ENCODE measurements around the gene NKX1-2.
"Not testable (repeated sequence)": the region's sequence is repeated elsewhere in the genome, so short reads cannot be mapped to it uniquely, and the experiment has no call there.

The NKX1-2 gene

DNA sequence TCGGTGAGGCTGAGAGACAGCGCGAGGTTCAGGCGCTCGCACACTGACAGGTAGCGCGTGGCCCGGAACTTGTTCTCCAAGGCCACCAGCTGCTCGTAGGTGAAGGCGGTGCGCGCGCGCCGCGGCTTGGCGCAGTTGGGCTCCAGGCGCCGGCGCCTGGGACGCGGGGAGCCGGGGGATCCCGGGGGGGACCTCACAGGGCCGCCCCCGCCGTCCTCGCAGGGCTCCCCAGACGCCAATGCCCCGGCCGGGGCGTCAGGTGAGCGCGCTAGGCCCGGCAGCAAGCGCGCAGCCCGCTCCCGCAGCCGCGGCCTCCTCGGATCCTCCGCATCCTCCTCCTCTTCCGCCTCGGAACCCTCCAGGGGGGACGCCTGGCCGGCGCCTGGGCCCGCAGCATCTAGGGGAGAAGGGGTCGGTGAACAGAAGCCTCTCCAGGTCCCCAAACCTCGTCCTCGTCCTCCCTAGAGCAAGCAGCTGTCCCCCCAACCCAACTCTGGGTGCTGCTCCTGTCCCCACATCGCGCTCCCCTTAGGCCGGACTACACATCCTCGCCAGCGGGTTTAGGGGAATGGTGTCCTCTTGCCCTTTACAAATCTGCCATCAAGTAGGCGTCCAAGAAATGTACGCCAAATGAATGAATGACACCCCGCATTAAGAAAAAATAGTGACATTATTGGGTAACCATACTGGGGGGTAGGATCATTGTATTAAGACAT, 1.9 kb downstream of the NKX1-2 start:
- no peaks in the 10 kb centered on the region for H3K9me3 ChIP-seq (replicated peaks; ENCODE audit: insufficient read depth, low read length)
- no peaks in the 10 kb centered on the region for H3K36me3 ChIP-seq (replicated peaks; ENCODE audit: insufficient read depth, low read length)
- H3K4me1 ChIP-seq (ENCODE audit: low read length): no peaks in the 10 kb centered on the region
- no peak overlapping the region for H3K9ac ChIP-seq (ENCODE audit: low read length)
- no peak overlapping the region for H3K4me3 ChIP-seq (ENCODE audit: low read length)
- H3K27me3 ChIP-seq (replicated peaks; ENCODE audit: insufficient read depth, low read length): peaks cover 63% of the 10 kb centered on the region
- no peak overlapping the region for H3K4me2 ChIP-seq (ENCODE audit: low read depth, low read length)
- TF ChIP-seq EZH2phosphoT487 (IDR thresholded peaks at IDR 0.05; ENCODE audit: low read length) (no peak), EZH2 (optimal IDR thresholded peaks at IDR 0.05; ENCODE audit: low read depth, low read length) (no peak)
- TF ChIP-seq, protein P1, sequence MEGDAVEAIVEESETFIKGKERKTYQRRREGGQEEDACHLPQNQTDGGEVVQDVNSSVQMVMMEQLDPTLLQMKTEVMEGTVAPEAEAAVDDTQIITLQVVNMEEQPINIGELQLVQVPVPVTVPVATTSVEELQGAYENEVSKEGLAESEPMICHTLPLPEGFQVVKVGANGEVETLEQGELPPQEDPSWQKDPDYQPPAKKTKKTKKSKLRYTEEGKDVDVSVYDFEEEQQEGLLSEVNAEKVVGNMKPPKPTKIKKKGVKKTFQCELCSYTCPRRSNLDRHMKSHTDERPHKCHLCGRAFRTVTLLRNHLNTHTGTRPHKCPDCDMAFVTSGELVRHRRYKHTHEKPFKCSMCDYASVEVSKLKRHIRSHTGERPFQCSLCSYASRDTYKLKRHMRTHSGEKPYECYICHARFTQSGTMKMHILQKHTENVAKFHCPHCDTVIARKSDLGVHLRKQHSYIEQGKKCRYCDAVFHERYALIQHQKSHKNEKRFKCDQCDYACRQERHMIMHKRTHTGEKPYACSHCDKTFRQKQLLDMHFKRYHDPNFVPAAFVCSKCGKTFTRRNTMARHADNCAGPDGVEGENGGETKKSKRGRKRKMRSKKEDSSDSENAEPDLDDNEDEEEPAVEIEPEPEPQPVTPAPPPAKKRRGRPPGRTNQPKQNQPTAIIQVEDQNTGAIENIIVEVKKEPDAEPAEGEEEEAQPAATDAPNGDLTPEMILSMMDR (IDR thresholded peaks at IDR 0.05; ENCODE audit: low read length): no peak
- no peaks in the 10 kb centered on the region for H3K79me2 ChIP-seq (ENCODE audit: low read length)
- H2AFZ ChIP-seq (ENCODE audit: low read length): no peak overlapping the region
- H3K27ac ChIP-seq (ENCODE audit: low read length): no peak overlapping the region
- no peaks in the 10 kb centered on the region for H4K20me1 ChIP-seq (ENCODE audit: insufficient read depth, low read length)
- H3K9me2 ChIP-seq (replicated peaks; ENCODE audit: insufficient read depth, low read length): no peaks in the 10 kb centered on the region
- DNase-seq: no peak
- no peaks in the 10 kb centered on the region for H3F3A ChIP-seq (ENCODE audit: insufficient read depth, low read length)

DNA sequence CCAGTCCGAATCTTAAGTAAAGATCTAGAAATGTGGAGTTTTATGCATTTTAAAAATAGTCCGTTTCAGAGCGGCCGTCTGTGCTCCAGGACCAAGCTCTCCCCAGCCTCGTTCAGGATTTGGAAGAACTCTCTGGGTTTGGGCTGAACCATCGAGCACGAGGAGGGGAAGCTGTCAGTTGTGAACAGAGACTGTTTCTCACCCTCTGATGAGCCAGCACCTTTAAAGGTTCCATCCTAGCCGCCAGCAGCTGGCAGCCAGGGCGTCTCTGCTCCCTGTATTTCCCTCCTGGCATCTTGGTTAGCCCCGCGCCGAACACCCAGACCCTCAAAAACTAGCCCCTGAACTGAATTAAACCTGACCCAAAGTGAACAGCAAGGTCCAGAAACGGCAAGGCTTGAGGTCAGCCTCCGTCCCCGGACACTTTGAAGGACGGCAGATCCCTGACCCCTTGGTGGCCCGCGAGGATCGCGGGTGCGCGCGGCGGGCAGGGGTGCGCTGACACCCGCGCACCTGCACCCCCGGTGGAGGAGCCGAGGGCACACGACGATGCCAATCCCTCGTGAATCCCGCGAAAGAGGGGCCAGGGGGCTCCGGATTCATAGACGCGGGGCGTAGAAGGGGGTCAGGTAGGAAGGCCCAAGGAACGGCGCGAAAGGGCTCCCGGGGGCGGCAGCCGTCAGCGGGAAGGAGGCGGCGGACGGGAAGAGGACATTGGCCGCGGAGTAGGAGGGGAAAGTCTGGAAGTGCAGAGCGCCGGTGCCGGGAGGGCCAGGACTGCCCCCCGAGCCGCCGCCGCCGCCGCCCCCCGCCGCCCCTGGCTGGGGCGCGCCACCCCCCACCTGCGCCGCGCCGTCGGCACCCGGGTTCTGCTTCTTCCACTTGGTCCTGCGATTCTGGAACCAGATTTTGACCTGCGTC, 2.7 kb downstream of the NKX1-2 start:
- TF ChIP-seq, protein P1 (IDR thresholded peaks at IDR 0.05; ENCODE audit: low read length): no peak
- TF ChIP-seq EZH2 (optimal IDR thresholded peaks at IDR 0.05; ENCODE audit: low read depth, low read length): no peak
- TF ChIP-seq EZH2phosphoT487 (IDR thresholded peaks at IDR 0.05; ENCODE audit: low read length): no peak
- H3F3A ChIP-seq (ENCODE audit: insufficient read depth, low read length): no peaks in the 10 kb centered on the region
- no peaks in the 10 kb centered on the region for H3K4me1 ChIP-seq (ENCODE audit: low read length)
- H3K9ac ChIP-seq (ENCODE audit: low read length): no peak overlapping the region
- H3K9me3 ChIP-seq (replicated peaks; ENCODE audit: insufficient read depth, low read length): no peaks in the 10 kb centered on the region
- no peak overlapping the region for H3K27ac ChIP-seq (ENCODE audit: low read length)
- H4K20me1 ChIP-seq (ENCODE audit: insufficient read depth, low read length): no peaks in the 10 kb centered on the region
- H3K27me3 ChIP-seq (replicated peaks; ENCODE audit: insufficient read depth, low read length): peaks cover 58% of the 10 kb centered on the region
- DNase-seq: no peak
- no peak overlapping the region for H3K4me2 ChIP-seq (ENCODE audit: low read depth, low read length)
- no peaks in the 10 kb centered on the region for H3K79me2 ChIP-seq (ENCODE audit: low read length)
- no peaks in the 10 kb centered on the region for H3K9me2 ChIP-seq (replicated peaks; ENCODE audit: insufficient read depth, low read length)
- no peak overlapping the region for H3K4me3 ChIP-seq (ENCODE audit: low read length)
- H2AFZ ChIP-seq (ENCODE audit: low read length): no peak overlapping the region
- H3K36me3 ChIP-seq (replicated peaks; ENCODE audit: insufficient read depth, low read length): no peaks in the 10 kb centered on the region

GRCh38 chr10:124441694-124442093, 8.1 kb downstream of the NKX1-2 start:
- not testable (repeated sequence) for DNase-seq; H3K27me3 ChIP-seq (replicated peaks; ENCODE audit: insufficient read depth, low read length); H2AFZ ChIP-seq (ENCODE audit: low read length); H3F3A ChIP-seq (ENCODE audit: insufficient read depth, low read length); H3K9me3 ChIP-seq (replicated peaks; ENCODE audit: insufficient read depth, low read length); H4K20me1 ChIP-seq (ENCODE audit: insufficient read depth, low read length); H3K9ac ChIP-seq (ENCODE audit: low read length); H3K27ac ChIP-seq (ENCODE audit: low read length); H3K9me2 ChIP-seq (replicated peaks; ENCODE audit: insufficient read depth, low read length); H3K36me3 ChIP-seq (replicated peaks; ENCODE audit: insufficient read depth, low read length); H3K4me2 ChIP-seq (ENCODE audit: low read depth, low read length); H3K4me3 ChIP-seq (ENCODE audit: low read length); H3K4me1 ChIP-seq (ENCODE audit: low read length); H3K79me2 ChIP-seq (ENCODE audit: low read length)
